Choroid plexus epithelial cell (primary cell): ENCODE results near the gene SUB1.
"Not testable (repeated sequence)": the region's sequence is repeated elsewhere in the genome, so short reads cannot be mapped to it uniquely, and the experiment has no call there.

Experiments used
- DNase-seq: peaks from one replicate; pipeline ENCODE4 v3.0.0-alpha.2; 2010; ENCODE audit warnings: low read depth
- H3K4me3 ChIP-seq: 2 replicates; pipeline ENCODE4 v1.5.1; 2011; ENCODE audit warnings: low read depth, mild to moderate bottlenecking, control low read depth, low read length, moderate library complexity
- CTCF ChIP-seq: conservative IDR thresholded peaks from 2 replicates; pipeline ENCODE4 v1.5.1; 2011; ENCODE audit warnings: low read depth, mild to moderate bottlenecking, control low read depth, inconsistent platforms, low read length, moderate library complexity

SUB1 gene

GRCh38 chr5:32571128-32571527 is 14.2 kb upstream of the SUB1 start:
- H3K4me3 ChIP-seq, result no peak overlapping the region
- no peak for DNase-seq
- TF ChIP-seq CTCF, result no peak

- TF ChIP-seq CTCF, result no peak
- H3K4me3 ChIP-seq, result no peak overlapping the region
- no peak for DNase-seq
These were observed 12.4 kb upstream of the SUB1 start for GRCh38 chr5:32572778-32573480.

- H3K4me3 ChIP-seq, DNase-seq: not testable (repeated sequence)
These were observed 11.9 kb upstream of the SUB1 start for GRCh38 chr5:32573481-32573854.

GRCh38 chr5:32574540-32575175 is 10.7 kb upstream of the SUB1 start:
- no peak for TF ChIP-seq CTCF
- H3K4me3 ChIP-seq, result no peak overlapping the region
- DNase-seq, result no peak

GRCh38 chr5:32578363-32578762 is 7.0 kb upstream of the SUB1 start:
- TF ChIP-seq CTCF, result no peak
- DNase-seq, result no peak
- no peak overlapping the region for H3K4me3 ChIP-seq

- H3K4me3 ChIP-seq, result no peak overlapping the region
- no peak for DNase-seq
- no peak for TF ChIP-seq CTCF
These were observed 6.6 kb upstream of the SUB1 start for GRCh38 chr5:32578764-32579163.

- no peak for DNase-seq
- H3K4me3 ChIP-seq, result no peak overlapping the region
- TF ChIP-seq CTCF, result no peak
These were observed 4.2 kb upstream of the SUB1 start for GRCh38 chr5:32581010-32581785.
